HG02870 (cell line): Measurements from ENCODE around the gene SYT6.

Experiments
- ATAC-seq: cut with Tn5 transposase; IDR thresholded peaks from one replicate; pipeline ENCODE4 v1.9.1; 2021; ENCODE audit warnings: mild to moderate bottlenecking, moderate library complexity; ENCODE audit not compliant: unreplicated experiment

SYT6 gene

DNA sequence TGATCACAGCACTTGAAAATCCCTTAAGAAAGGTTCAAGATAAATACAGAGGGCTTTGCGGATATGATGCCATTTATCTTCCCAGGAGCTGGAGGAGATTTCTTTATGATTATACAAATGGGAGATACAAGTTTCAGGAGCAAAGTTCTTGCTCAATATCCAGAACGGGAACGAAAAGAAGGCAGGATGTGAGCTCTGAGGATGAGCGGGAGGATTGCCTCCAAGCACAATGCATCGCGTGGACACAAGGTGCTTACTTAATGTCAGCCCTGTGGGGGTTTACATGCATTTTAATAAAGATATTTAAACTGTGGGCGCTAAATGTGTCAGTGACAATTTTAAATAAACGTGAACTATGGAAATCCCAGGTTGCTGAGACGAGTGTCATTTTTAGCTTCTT is 59.0 kb downstream of the SYT6 start:
- no peak for ATAC-seq

DNA sequence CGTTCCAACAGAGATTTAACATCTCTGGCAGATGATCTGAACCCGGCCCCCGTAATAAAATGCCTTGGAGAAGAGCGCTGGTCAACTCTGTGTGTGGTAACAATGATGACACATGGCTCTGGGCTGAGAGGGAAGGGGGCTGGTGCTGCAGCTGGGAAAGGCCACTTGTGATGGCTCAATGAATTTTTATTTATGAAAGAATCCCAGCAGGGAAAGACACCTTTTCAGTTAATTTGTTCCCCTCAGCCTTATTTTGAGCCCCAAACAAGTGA is 59.4 kb downstream of the SYT6 start:
- ATAC-seq: no peak

DNA sequence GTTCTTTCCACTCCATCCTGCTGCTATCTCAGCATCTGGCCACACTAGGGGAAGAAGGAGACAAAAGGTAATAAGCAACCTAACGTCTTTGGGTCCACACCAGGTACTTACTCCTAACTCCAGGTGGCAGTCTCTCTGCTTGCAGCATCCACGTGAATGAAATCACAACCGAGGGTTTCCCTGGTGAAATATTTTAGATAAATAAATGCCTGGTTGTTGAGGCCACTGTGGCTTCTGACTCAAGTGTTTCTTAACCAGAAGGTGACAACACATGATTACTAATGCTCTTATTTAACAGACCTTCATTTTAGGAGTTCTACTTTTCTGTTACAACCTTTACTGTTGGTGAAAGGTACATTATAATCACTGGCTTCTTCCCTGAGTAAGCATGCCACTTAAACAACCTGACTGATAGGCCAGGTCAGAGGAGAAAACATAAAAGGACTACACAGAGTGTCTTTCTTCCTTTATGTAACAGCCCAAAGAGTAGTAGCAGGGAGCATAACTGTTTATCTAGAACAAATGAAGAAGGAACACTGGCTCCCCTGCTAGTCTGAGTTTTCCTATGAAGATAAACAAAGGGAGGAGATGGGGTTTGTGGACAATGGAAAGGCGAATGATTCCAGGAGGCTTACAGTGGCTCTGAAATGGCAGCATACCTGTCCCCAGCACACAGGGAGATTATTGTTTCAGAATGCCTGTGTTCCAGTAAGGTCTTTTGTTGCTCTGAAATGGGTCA is 59.9 kb downstream of the SYT6 start:
- no peak for ATAC-seq

DNA sequence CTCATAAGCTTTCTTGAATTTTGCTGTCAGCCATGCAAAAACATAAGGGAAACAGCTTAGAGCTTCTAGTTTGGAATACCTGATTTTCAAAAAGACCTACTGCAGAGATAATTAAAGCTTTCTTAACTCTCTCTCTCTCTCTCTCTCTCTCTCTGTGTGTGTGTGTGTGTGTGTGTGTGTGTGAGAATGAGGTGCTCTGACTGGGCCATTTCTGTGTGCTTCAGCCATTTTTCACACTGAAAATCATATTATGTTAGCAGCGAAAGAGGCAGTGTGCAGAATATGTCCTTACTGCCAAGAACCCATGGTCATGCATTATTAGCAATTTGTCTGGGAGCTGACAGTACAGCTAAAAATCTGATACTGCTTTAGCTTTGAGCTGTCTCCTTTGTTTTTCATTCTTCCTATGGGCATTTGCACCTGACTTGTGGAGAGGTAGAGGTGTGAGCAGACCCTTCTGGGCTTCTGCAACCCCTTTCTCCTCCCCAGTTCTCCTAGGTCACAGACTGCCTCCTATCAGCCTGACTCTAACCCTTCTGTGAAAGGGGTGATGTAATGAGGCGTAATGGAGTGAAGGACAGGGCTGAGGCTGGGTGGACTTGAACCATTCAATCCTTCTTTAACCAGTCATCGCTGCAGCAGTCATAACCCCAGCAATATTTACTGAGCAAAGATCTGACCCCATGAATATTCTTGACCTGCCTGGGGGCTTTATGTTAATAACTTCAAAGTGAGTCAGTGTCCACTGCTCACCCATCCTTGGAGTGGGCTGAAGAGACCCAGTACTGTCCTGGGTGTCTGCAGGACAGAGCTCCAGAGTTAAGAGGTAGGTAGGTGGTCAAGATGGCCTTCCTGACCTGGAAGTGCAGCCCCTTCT is 61.2 kb downstream of the SYT6 start:
- no peak for ATAC-seq

GRCh38 chr1:114091711-114092110 is 62.0 kb downstream of the SYT6 start:
- ATAC-seq: no peak

- ATAC-seq: no peak
These were observed 62.7 kb downstream of the SYT6 start for GRCh38 chr1:114090738-114091505.

GRCh38 chr1:114089502-114090138 is 64.0 kb downstream of the SYT6 start:
- no peak for ATAC-seq

DNA sequence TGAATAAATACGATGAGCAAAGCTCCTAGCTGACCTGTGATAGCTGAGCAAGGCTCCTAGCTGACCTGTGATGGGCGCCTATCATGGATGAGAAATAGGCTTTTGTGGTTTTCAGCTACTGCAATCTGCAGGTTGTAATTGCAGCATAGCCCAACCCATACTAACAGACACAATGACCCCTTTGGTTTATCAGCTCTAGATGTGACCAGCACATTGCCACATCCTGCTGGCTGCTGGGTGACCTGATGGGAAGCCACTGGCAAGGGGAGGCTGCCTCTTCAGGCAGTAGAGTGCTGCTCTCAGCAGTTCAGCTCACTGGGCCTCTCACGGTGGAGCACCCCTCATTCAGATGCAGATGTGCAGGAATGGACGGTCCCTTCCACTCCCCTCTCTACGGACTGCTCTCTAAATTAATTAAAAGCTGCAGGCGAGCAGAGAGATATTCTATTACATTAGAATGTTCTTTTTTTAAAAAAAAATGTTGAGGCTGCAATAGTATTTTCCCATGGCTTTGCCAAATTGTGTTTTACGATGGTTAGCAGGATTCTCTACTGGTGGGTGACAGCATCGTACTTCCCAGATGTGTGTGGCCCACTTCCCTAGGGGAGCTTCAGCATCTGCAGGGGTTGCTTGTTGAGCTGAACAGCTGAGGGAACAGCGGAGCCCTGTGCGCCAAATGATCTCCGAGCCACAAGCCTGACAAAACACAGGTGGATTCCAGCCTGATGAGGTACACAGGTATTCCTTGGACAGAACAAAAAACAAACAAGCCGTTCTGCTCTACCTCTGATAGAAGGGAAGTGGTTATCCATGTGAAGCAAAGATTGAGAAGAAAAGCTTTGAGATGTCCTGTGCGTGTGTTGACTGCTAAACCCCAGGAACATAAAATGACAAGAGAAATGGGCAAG is 65.0 kb downstream of the SYT6 start:
- no peak for ATAC-seq

DNA sequence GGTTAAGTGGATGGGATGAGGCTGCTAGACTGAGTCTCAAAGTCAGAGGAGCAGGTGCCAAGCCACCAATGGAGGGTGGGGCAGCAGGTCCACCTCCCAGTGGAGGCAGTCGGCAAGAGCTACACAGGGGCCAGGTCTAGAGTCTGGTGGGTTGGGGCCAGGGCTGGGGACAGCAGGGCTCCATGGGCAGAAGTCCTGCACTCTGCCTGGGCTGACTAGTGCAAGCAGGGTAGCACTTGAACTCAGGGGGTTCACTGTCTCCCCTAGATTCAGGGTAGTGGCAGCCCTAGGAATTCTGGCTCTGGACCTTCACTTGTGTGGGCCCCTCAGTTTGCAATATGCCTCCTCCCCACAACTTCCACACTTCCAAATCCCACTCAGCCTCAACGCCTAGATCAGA is 66.2 kb downstream of the SYT6 start:
- ATAC-seq: no peak

DNA sequence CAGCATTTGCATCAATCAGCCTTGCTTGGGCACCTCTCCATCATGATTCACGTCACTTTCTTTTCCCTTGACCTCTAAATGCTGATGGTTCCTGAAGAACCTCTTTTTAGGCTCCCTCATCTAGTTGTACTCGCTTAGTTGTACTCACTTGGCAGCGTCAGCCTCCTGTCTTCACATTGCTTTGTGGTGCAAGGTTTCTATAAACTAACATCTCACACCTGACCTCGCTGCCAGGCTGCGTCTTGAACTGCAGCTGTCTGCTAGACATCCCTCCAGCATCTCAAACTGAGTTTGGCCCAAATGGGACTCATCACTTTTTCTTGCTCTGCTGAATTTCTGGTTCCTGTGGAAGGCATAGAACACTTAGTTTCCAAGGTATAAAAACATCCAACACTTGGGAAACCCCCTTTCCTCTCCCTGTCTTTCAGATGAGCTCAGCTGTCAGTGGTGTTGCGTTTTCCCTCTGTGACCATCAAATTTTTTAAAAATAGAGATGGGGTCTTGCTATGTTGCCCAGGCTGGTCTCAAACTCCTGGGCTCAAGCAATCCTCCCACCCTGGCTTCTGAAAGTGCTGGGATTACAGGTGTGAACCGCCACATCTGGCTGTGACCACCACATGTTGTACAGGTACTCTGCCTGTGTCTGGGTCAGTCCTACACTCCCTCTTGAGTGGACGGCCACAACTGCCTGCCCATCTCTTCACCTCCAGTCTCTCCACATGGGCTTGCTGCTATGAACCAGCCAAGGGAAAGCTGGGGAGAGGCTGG is 66.9 kb downstream of the SYT6 start:
- ATAC-seq: no peak

DNA sequence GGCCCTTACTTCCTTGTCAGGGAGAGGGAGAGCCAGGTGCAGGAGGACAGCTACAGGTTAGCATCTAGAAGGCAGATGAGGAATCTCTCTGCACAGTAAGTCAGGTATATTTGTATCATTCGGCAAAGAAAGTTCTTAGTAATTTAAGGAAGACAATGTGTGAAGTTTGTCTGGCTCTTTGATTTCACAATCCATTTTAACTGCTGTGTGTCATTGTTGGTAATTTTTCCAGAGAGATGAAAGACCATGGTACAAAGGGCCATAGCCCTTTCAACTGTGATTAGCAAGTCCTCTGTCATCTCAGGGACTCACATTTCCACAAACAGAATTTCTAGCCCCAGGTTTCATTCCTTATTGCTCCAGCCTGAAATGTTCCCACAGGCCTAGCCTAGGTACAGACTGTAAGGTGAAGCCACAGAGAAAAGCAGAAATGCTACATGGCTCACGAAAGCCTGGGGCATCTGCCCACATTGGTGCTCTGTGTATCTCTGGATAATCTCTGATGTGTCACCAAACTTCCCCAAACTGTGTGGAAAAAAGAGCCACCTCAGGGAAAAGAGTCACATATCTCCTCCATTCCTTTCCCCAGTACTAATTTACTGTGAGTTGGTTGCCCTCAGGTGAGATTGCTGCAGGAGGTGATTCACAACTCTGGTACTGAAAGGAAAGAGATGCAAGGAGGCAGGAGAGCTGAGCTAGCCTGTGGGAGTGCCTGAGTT is 70.6 kb downstream of the SYT6 start:
- ATAC-seq: no peak

DNA sequence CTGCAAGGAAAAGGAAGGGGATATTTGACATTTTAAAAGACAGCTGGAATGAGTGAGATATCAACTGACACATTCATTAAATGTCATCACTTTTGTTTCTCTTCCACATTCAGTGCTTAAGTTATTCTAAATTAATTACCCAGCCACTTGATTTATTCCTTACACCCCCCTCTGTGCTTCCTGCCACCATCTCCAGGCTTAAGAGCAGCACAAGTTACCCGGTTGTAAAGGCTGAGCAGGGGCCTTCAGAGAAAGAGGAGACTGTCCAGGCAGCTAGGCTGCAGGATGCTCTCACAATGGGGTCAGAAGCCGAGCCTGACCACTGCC is 71.4 kb downstream of the SYT6 start:
- ATAC-seq: no peak

DNA sequence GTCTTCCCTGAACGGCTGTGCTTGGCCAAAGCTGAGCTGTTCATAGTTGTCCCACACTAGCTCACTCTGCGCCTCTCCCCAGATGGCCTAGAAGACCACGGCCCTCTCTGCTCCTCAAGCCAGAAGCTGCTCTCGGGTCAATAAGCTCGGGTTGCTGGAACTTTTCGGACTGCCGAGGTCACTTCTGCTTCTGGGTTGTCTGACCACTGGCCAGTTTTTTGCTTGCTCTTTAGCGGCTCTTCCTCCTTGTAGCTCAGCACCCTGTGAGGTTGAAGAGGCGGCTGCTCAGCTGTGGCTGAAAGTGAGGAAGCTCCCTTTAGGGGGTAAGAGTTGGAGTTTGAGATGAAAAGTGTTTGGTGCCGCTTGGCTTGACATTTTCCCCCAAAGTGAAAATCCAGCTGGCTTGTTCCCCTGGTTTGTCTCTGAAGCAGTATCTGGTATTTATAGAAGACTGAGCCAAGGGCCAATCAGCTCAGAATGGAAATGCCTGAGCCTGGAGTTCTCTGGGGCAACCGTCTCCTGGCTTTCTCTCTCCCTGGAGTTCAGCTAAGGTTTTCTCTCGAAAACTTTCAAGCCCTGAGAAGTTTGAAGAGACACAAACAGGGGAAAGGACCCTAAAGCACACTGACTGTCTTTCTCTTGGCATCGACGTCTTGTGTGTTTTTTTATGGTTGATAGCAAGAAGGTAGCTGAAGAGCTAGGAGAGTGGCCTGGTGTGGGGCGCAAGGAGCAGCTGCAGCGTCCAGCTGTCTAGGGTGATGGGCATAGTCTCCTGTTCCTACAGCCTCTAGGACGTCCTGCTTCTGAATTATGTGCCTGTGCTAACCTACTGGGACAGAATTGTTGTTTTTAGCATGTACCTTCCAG is 72.0 kb downstream of the SYT6 start:
- ATAC-seq: no peak

GRCh38 chr1:114080511-114081436 is 72.9 kb downstream of the SYT6 start:
- ATAC-seq: no peak

DNA sequence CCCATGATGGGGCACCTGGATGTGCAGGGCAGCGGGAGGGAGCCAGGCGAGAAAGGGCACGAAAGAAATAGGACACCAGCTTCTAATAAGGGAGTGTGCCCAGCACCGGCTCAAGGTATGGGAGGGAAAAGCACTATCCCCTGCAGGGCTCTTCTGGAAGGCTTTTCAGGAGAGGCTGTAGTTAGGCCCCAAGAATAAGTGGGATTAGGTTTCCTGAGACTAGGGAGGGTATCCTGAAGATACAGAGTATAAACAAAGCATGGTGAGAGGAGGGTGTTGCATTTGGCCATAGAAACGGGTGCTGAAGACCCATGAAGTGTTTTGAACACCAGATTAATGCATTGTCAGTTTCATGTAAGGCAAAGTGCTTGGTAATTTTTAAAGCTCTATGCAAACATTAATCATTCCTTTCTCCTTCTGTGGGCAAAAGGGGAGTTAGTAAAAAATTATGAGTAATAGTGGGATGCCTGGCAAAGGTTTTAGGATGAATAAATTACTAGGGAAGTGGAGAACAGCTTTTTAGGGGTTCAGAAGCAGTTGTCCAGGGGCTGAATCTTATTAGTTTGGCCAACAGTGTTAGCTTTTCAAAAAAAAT is 74.0 kb downstream of the SYT6 start:
- ATAC-seq: no peak

DNA sequence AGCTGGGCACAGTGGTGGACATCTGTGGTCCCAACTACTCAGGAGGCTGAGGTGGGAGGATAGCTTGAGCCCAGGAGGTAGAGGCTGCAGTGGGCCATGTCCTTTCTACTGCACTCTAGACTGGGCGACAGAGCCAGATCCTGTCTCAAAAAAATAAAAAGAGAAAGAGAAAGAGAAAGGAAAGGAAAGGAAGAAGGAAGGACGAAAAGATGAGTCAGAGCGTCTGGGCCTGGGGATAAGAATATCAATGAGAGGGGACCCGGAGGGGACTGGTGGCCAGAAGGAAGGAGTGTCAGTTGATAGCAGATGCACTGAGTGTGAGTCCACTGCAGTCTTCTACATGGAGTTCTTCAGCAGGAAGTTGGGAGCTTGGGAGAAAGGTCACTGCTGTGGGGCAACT is 75.6 kb downstream of the SYT6 start:
- ATAC-seq: no peak

DNA sequence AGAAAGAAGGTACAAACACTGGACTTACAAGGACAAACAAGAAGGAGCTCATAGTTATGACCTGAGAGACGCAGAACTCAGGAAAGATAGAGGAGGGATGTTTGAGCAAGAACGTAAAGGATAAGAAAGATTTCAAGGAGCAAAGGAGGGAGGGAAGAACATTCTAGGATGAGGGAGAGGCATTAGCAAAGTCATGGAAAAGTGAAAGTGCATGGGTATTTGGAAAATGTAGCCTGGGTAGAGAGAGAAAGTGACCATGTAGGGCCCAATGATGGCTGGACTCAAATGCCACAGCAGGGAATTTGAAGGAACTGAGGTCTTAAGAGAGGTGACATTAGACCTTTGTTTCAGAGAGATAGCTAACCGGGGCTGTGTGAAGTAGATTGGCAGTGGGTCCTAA is 76.5 kb downstream of the SYT6 start:
- no peak for ATAC-seq
